ENCODE results near the gene PCYT1A.

Gene PCYT1A

GRCh38 chr3:196203846-196204245 lies 83.7 kb downstream of the PCYT1A start:
- Histone ChIP-seq H3K79me2 (ENCODE audit: insufficient read depth, low read length) (no peaks in the 10 kb centered on the region), H3K4me2 (ENCODE audit: insufficient read depth, low read length) (no peak overlapping the region), H3K4me1 (ENCODE audit: insufficient read depth, low read length) (no peaks in the 10 kb centered on the region), H3K27ac (ENCODE audit: low read length) (no peak overlapping the region), H3K36me3 (ENCODE audit: insufficient read depth, low read length) (no peaks in the 10 kb centered on the region), H3K9ac (ENCODE audit: low read depth, low read length) (no peak overlapping the region), H4K20me1 (ENCODE audit: insufficient read depth, low read length) (no peaks in the 10 kb centered on the region), H2AFZ (ENCODE audit: low read depth, low read length) (no peak overlapping the region), H3K27me3 (ENCODE audit: insufficient read depth, low read length, poor library complexity) (no peaks in the 10 kb centered on the region), H3K4me3 (ENCODE audit: low read depth in 1 of 2, low read length in 2 of 2) (no peak overlapping the region), H3K9me3 (ENCODE audit: insufficient read depth, low read length, severe bottlenecking) (no peaks in the 10 kb centered on the region)
- ATAC-seq (ENCODE audit: insufficient read depth, low read depth) = no peak
- TF ChIP-seq CTCF (IDR thresholded peaks at IDR 0.05; ENCODE audit: borderline replicate concordance, extremely low read depth, low read length, poor library complexity, severe bottlenecking) (no peak), EZH2 (IDR thresholded peaks at IDR 0.05; ENCODE audit: borderline replicate concordance, low read depth, low read length, severe bottlenecking) (no peak)
- DNase-seq = no peak

GRCh38 chr3:196202516-196202970 lies 85.0 kb downstream of the PCYT1A start:
- no peaks in the 10 kb centered on the region for H3K9me3 ChIP-seq (ENCODE audit: insufficient read depth, low read length, severe bottlenecking)
- H3K27me3 ChIP-seq (ENCODE audit: insufficient read depth, low read length, poor library complexity) = no peaks in the 10 kb centered on the region
- H3K4me1 ChIP-seq (ENCODE audit: insufficient read depth, low read length) = no peaks in the 10 kb centered on the region
- no peak overlapping the region for H2AFZ ChIP-seq (ENCODE audit: low read depth, low read length)
- H4K20me1 ChIP-seq (ENCODE audit: insufficient read depth, low read length) = no peaks in the 10 kb centered on the region
- H3K4me3 ChIP-seq (ENCODE audit: low read depth in 1 of 2, low read length in 2 of 2) = no peak overlapping the region
- H3K79me2 ChIP-seq (ENCODE audit: insufficient read depth, low read length) = no peaks in the 10 kb centered on the region
- H3K4me2 ChIP-seq (ENCODE audit: insufficient read depth, low read length) = no peak overlapping the region
- DNase-seq (no peak), ATAC-seq (ENCODE audit: insufficient read depth, low read depth) (no peak)
- no peak overlapping the region for H3K9ac ChIP-seq (ENCODE audit: low read depth, low read length)
- TF ChIP-seq EZH2 (IDR thresholded peaks at IDR 0.05; ENCODE audit: borderline replicate concordance, low read depth, low read length, severe bottlenecking) (no peak), CTCF (IDR thresholded peaks at IDR 0.05; ENCODE audit: borderline replicate concordance, extremely low read depth, low read length, poor library complexity, severe bottlenecking) (no peak)
- H3K27ac ChIP-seq (ENCODE audit: low read length) = no peak overlapping the region
- H3K36me3 ChIP-seq (ENCODE audit: insufficient read depth, low read length) = no peaks in the 10 kb centered on the region

DNA sequence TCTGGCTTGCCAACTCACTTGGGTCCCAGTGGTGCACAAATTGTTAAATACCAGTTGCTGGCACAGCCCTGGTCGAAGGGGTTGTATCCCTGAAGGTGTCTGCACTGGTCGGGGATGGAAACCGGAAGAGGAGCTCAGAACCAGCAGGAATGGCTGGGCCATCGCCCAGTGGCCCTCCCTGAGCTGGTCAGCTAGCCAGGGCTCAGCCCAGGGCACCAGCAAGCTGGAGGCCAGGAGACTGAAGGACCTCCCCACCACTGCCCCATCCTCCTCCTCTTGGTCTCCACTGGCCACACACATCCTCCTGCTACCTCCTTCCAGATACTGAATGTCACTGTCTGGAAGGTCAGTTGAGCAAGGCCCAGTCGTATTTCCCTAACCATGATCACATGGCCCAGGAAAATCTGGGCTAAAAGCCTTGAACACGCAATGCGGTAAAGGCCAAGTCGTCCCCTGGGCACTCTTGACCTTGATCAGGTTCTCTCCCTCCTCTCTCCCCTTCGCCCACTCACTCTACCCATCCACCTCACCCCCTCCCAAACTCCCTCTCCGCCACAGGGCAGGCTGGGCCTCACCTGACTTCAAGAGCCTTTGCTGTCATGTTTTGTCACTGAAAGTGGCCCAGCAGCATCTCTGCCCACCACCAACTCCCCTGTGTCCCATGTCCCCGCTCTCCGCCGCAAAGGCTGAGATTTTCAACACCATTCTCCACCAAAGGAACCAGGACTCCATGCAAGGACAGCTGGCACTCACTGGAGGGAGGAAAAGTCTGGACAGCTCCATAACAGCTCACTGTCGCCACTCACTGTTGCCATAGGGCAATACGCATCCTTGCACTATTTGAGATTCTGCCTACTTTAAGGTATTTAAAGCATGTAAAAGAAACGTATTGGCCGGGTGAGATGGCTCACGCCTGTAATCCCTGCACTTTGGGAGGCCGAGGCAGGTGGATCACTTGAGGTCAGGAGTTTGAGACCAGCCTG lies 88.5 kb downstream of the PCYT1A start:
- Histone ChIP-seq H3K9me3 (ENCODE audit: insufficient read depth, low read length, severe bottlenecking) (no peaks in the 10 kb centered on the region), H3K36me3 (ENCODE audit: insufficient read depth, low read length) (no peaks in the 10 kb centered on the region), H2AFZ (ENCODE audit: low read depth, low read length) (no peak overlapping the region), H3K4me2 (ENCODE audit: insufficient read depth, low read length) (no peak overlapping the region), H3K27me3 (ENCODE audit: insufficient read depth, low read length, poor library complexity) (no peaks in the 10 kb centered on the region), H4K20me1 (ENCODE audit: insufficient read depth, low read length) (no peaks in the 10 kb centered on the region), H3K4me1 (ENCODE audit: insufficient read depth, low read length) (peaks cover 6% of the 10 kb centered on the region; the same call in 1 of the 2 replicates), H3K4me3 (ENCODE audit: low read depth in 1 of 2, low read length in 2 of 2) (no peak overlapping the region), H3K27ac (ENCODE audit: low read length) (no peak overlapping the region; the same call in 1 of the 2 replicates), H3K79me2 (ENCODE audit: insufficient read depth, low read length) (no peaks in the 10 kb centered on the region), H3K9ac (ENCODE audit: low read depth, low read length) (no peak overlapping the region)
- DNase-seq = no peak
- TF ChIP-seq CTCF (IDR thresholded peaks at IDR 0.05; ENCODE audit: borderline replicate concordance, extremely low read depth, low read length, poor library complexity, severe bottlenecking) = peak; percentile 59
- TF ChIP-seq EZH2 (IDR thresholded peaks at IDR 0.05; ENCODE audit: borderline replicate concordance, low read depth, low read length, severe bottlenecking) = no peak
- ATAC-seq (ENCODE audit: insufficient read depth, low read depth) = no peak

All from DND-41 (cell line).